ENCODE results near the gene KLF11.

The KLF11 gene

GRCh38 chr2:10048501-10049171, 5.3 kb downstream of the KLF11 start:
- Histone ChIP-seq H3K4me2 (ENCODE audit: low read length) (no peak overlapping the region), H3K36me3 (ENCODE audit: insufficient read depth, low read length) (no peaks in the 10 kb centered on the region), H3K9me3 (replicated peaks; ENCODE audit: low read length) (no peaks in the 10 kb centered on the region), H3K4me1 (ENCODE audit: control insufficient read depth, insufficient read depth, low read length) (peaks cover under 1% of the 10 kb centered on the region), H3K4me3 (ENCODE audit: low read length) (no peak overlapping the region), H3K27me3 (ENCODE audit: control insufficient read depth, insufficient read depth, low read length) (no peaks in the 10 kb centered on the region), H3K9ac (ENCODE audit: low read depth, low read length) (no peak overlapping the region)

GRCh38 chr2:10052216-10052615, 8.9 kb downstream of the KLF11 start:
- Histone ChIP-seq H3K9me3 (replicated peaks; ENCODE audit: low read length) (no peaks in the 10 kb centered on the region), H3K4me1 (ENCODE audit: control insufficient read depth, insufficient read depth, low read length) (peaks cover 6% of the 10 kb centered on the region), H3K4me3 (ENCODE audit: low read length) (no peak overlapping the region), H3K27me3 (ENCODE audit: control insufficient read depth, insufficient read depth, low read length) (no peaks in the 10 kb centered on the region), H3K9ac (ENCODE audit: low read depth, low read length) (no peak overlapping the region), H3K36me3 (ENCODE audit: insufficient read depth, low read length) (no peaks in the 10 kb centered on the region), H3K4me2 (ENCODE audit: low read length) (no peak overlapping the region)

DNA sequence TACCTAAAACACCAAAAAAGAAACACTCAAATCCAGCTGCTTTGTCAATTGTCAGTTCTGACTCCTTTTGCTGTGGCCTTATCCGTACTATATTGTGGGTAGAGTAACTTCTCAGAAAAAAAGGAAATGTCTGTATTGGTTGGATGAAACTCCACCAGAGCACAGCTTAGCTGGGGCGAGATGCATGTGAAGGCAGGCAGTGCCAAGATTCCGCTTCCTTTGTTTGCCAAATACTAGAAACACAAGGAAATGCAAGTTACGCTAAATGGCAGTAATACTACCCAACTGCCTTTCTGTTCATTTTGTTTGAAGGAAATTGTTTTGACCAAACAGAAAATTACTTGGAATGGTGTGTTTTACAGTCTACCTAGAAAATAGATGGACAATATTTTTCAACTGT, 10.0 kb downstream of the KLF11 start:
- Histone ChIP-seq H3K9me3 (replicated peaks; ENCODE audit: low read length) (no peaks in the 10 kb centered on the region), H3K27me3 (ENCODE audit: control insufficient read depth, insufficient read depth, low read length) (no peaks in the 10 kb centered on the region), H3K9ac (ENCODE audit: low read depth, low read length) (no peak overlapping the region), H3K4me2 (ENCODE audit: low read length) (no peak overlapping the region), H3K36me3 (ENCODE audit: insufficient read depth, low read length) (no peaks in the 10 kb centered on the region), H3K4me1 (ENCODE audit: control insufficient read depth, insufficient read depth, low read length) (peaks cover 11% of the 10 kb centered on the region), H3K4me3 (ENCODE audit: low read length) (no peak overlapping the region)

GRCh38 chr2:10054424-10054823, 11.1 kb downstream of the KLF11 start:
- Histone ChIP-seq H3K9ac (ENCODE audit: low read depth, low read length) (no peak overlapping the region), H3K9me3 (replicated peaks; ENCODE audit: low read length) (no peaks in the 10 kb centered on the region), H3K36me3 (ENCODE audit: insufficient read depth, low read length) (no peaks in the 10 kb centered on the region), H3K4me3 (ENCODE audit: low read length) (no peak overlapping the region), H3K4me1 (ENCODE audit: control insufficient read depth, insufficient read depth, low read length) (peaks cover 11% of the 10 kb centered on the region), H3K27me3 (ENCODE audit: control insufficient read depth, insufficient read depth, low read length) (no peaks in the 10 kb centered on the region), H3K4me2 (ENCODE audit: low read length) (no peak overlapping the region)

GRCh38 chr2:10054976-10055375, 11.6 kb downstream of the KLF11 start:
- no peaks in the 10 kb centered on the region for H3K9me3 ChIP-seq (replicated peaks; ENCODE audit: low read length)
- no peak overlapping the region for H3K4me2 ChIP-seq (ENCODE audit: low read length)
- peaks cover 4% of the 10 kb centered on the region for H3K27me3 ChIP-seq (ENCODE audit: control insufficient read depth, insufficient read depth, low read length)
- H3K4me3 ChIP-seq (ENCODE audit: low read length): no peak overlapping the region
- H3K36me3 ChIP-seq (ENCODE audit: insufficient read depth, low read length): no peaks in the 10 kb centered on the region
- peaks cover 11% of the 10 kb centered on the region for H3K4me1 ChIP-seq (ENCODE audit: control insufficient read depth, insufficient read depth, low read length)
- no peak overlapping the region for H3K9ac ChIP-seq (ENCODE audit: low read depth, low read length)

GRCh38 chr2:10056439-10056838, 13.1 kb downstream of the KLF11 start:
- no peaks in the 10 kb centered on the region for H3K36me3 ChIP-seq (ENCODE audit: insufficient read depth, low read length)
- H3K9me3 ChIP-seq (replicated peaks; ENCODE audit: low read length): no peaks in the 10 kb centered on the region
- H3K4me3 ChIP-seq (ENCODE audit: low read length): no peak overlapping the region
- no peak overlapping the region for H3K9ac ChIP-seq (ENCODE audit: low read depth, low read length)
- peak overlapping the region; percentile 84 for H3K4me2 ChIP-seq (ENCODE audit: low read length)
- H3K27me3 ChIP-seq (ENCODE audit: control insufficient read depth, insufficient read depth, low read length): peaks cover 9% of the 10 kb centered on the region
- H3K4me1 ChIP-seq (ENCODE audit: control insufficient read depth, insufficient read depth, low read length): peaks cover 14% of the 10 kb centered on the region

DNA sequence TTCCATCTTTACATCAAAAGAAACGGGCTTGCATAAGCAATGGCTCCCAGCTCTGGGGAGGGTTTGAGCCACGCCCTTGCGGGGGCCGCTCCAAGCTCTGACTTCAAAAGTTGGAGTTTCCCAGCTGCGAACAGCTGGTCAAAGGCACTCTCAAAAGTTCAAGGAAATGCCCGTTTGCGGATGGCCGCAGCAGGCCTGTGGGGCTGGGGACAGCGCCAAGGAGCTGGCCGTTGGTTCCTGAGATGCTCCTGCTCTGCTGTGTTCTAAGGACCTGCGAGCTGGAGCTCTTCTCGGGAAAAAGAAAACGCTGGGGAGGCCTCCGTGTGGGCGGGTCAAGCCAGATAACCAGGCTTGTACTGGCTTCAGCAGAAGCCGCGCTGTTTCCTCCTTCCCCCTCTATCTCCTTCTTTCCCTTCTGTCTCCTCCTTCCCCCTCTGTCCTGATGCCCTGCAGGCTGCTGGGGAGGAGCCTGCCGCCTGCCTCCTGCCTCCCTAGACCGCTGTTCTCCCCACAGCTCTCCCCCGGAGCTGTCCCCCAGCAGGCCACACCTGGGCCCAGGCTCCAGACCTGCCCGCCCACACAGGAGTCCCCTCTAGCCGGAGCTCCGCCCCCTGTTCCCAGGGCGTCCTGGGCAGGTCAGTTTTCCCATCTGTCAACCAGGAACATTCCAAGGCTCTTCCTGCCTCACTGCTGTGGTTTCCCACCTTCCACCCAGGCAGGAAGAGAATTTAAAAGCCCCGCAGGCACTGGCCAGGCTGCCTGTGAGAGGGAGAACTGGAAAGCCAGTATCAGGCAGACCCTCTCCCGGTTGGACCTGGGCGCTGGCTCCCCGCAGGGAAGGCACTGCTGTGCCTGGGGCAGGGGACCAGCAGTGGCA, 14.1 kb downstream of the KLF11 start:
- no peaks in the 10 kb centered on the region for H3K36me3 ChIP-seq (ENCODE audit: insufficient read depth, low read length)
- peaks cover 9% of the 10 kb centered on the region for H3K27me3 ChIP-seq (ENCODE audit: control insufficient read depth, insufficient read depth, low read length)
- H3K4me1 ChIP-seq (ENCODE audit: control insufficient read depth, insufficient read depth, low read length): peaks cover 14% of the 10 kb centered on the region
- peak overlapping the region; percentile 60 for H3K9ac ChIP-seq (ENCODE audit: low read depth, low read length)
- H3K9me3 ChIP-seq (replicated peaks; ENCODE audit: low read length): no peaks in the 10 kb centered on the region
- H3K4me3 ChIP-seq (ENCODE audit: low read length): peak overlapping the region; percentile 62
- H3K4me2 ChIP-seq (ENCODE audit: low read length): peak overlapping the region; percentile 84

DNA sequence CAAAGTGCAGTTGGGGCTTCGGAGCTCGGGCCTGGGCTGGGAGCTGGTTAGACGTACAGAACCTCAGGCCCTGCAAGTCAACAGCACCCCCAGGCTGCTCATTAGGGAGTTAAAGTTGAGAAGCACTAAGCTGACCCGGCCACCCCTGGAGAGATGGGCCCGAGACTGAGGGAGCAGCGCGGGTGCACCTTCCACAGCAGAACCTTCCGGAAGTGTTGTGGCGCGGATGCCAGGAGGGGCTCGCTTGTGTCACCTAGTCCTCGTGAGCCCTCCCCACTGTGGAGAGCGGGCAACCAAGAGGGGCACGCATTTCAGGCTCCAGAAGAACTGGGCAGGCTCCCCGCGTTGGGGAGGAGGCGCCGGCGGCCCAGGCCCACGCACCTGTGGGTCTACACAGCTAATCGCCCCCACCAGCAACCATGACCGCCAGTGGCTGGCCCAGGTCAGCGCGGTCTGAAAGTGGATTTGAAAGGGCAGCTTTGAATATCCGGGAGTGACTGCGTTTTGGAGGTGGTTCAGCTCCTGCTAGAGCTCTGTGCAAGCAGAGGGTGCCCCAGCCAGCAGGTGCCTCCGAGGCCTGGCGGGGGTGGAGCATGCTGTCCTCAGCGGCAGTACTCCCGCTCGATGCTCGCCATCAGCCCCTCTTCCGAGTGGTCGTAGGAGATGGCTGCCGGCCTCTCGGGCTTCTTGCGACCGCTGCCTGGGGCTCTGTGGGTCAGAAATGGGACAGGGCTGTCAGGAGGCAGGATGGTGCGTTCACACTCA, 15.1 kb downstream of the KLF11 start:
- Histone ChIP-seq H3K9me3 (replicated peaks; ENCODE audit: low read length) (no peaks in the 10 kb centered on the region), H3K36me3 (ENCODE audit: insufficient read depth, low read length) (no peaks in the 10 kb centered on the region), H3K4me1 (ENCODE audit: control insufficient read depth, insufficient read depth, low read length) (peaks cover 14% of the 10 kb centered on the region), H3K4me3 (ENCODE audit: low read length) (no peak overlapping the region), H3K4me2 (ENCODE audit: low read length) (no peak overlapping the region), H3K27me3 (ENCODE audit: control insufficient read depth, insufficient read depth, low read length) (peaks cover 9% of the 10 kb centered on the region), H3K9ac (ENCODE audit: low read depth, low read length) (no peak overlapping the region)

DNA sequence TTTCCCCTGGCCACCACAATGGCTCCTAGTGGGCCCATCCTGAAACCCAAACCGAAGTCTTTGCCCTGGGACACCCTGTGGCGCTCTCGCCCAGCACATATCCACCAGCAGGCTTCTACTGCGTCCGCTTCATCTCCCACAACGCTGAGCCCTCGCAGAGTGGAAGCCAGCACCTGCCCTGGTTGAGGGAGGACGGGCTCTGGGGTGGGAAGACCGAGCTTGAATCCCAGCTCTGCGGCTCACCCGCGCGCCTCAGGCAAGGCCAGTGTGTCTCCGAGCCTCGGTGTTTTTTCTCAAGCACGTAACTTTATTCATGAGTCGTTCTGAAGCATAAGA, 15.6 kb downstream of the KLF11 start:
- H3K36me3 ChIP-seq (ENCODE audit: insufficient read depth, low read length): no peaks in the 10 kb centered on the region
- peaks cover 9% of the 10 kb centered on the region for H3K27me3 ChIP-seq (ENCODE audit: control insufficient read depth, insufficient read depth, low read length)
- peaks cover 14% of the 10 kb centered on the region for H3K4me1 ChIP-seq (ENCODE audit: control insufficient read depth, insufficient read depth, low read length)
- H3K9ac ChIP-seq (ENCODE audit: low read depth, low read length): no peak overlapping the region
- no peak overlapping the region for H3K4me2 ChIP-seq (ENCODE audit: low read length)
- H3K4me3 ChIP-seq (ENCODE audit: low read length): no peak overlapping the region
- H3K9me3 ChIP-seq (replicated peaks; ENCODE audit: low read length): no peaks in the 10 kb centered on the region

DNA sequence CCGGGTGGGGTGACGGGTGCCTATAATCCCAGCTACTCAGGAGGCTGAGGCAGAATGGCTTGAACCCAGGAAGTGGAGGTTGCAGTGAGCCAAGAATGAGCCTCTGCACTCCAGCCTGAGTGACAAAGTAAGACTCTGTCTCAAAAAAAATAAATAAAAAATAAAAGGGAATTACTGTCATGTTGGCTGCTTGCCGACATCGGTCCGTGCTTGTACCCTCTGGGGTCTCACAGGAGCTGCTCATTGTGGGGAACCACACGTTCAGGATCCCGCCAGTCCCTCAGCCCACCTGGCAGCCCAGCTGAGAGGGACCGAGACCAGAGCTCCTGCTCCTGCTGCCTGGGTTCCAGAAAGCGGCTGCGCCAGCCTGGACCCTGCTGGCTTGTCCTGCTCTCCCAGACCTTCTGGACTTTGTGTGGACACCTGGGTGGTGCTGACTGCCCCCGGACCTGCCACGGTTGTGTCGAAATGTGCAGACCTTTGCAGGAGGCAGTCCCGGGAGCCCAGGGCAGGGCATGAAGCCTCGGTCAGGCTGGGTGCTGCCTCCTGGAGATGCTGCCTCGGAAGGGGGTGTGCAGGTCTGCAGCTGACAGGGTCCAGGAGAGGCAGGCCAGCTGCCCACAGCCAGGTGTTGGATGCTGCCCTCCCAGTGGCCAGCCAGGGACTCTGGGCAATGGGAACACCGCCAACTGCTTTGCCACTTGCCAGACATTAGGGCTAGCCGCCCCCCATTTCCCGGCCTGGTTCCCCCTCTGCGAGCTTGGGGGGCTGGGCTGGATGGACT, 16.4 kb downstream of the KLF11 start:
- Histone ChIP-seq H3K27me3 (ENCODE audit: control insufficient read depth, insufficient read depth, low read length) (peaks cover 9% of the 10 kb centered on the region), H3K9me3 (replicated peaks; ENCODE audit: low read length) (no peaks in the 10 kb centered on the region), H3K9ac (ENCODE audit: low read depth, low read length) (no peak overlapping the region), H3K4me2 (ENCODE audit: low read length) (no peak overlapping the region), H3K4me3 (ENCODE audit: low read length) (no peak overlapping the region), H3K4me1 (ENCODE audit: control insufficient read depth, insufficient read depth, low read length) (peaks cover 14% of the 10 kb centered on the region), H3K36me3 (ENCODE audit: insufficient read depth, low read length) (no peaks in the 10 kb centered on the region)

Measured in skeletal muscle satellite cell (primary cell).